ENCODE data around the gene BIN1.

DNA sequence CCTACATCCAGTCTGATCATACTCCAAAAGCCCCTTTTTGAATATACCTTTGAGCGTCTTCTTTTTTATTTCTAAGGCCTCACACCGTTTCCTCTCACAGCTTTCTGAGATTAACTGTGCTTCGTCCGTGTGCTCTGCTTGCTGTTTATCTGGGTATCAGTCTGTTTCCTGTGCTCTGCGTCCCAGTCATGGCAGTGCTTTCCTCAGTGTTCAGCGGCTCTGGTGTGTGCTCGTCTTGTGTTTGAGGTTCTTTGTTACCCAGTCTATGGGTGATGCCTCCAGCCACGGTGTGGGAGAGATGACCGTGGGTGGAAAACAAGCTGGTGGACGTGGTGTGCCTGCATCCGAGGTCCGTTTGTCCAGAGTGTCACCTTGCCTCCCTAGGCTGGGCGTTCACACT lies 33.6 kb upstream of the BIN1 start:
- TF ChIP-seq CTCF (IDR thresholded peaks at IDR 0.05) (no peak), EP300 (IDR thresholded peaks at IDR 0.05) (no peak)
